NCI-H187 (cell line): ENCODE results near the gene FBRSL1.
"Not testable (repeated sequence)": the region's sequence is repeated elsewhere in the genome, so short reads cannot be mapped to it uniquely, and the experiment has no call there.

Source experiments
- DNase-seq, 2 experiments: peaks; one replicate each; lab custom pipeline; 2025; lab: John Stamatoyannopoulos, UW

Gene FBRSL1

DNA sequence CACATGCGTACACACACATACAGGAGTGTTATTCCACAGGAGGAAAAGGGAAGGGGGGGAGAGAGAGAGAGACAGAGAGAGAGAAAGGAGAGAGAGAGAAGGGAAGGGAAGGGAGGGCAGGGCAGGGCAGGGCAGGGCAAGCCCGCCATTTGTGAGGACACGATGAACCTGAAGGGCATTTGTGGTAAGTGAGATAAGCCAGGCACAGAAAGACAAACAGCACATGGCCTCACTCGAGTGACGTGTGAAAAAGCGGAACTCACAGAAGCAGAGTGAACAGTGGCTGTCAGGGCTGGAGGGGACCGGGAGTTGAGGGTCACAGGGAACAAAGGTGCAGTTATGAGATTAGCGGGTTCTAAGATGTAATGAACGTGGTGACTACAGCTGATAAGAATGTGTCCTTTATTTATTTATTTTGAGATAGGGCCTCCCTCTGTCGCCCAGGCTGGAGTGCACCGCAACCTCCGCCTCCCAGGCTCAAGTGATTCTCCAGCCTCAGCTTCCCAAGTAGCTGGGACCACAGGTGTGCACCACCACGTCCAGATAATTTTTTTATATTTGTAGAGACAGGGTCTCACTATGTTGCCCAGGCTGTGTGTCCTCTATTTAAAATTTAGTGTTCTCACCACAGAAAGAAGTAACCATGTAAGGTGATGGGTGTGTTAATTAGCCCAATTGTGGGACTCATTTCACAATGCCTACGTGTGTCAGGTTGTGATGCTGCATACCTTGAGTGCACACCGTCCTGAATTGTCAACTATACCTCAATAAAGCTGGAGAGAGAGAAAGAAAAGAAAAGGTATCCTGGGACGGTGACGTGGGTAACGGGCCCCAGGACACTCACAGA is 18.7 kb upstream of the FBRSL1 start:
- DNase-seq = no peak

DNA sequence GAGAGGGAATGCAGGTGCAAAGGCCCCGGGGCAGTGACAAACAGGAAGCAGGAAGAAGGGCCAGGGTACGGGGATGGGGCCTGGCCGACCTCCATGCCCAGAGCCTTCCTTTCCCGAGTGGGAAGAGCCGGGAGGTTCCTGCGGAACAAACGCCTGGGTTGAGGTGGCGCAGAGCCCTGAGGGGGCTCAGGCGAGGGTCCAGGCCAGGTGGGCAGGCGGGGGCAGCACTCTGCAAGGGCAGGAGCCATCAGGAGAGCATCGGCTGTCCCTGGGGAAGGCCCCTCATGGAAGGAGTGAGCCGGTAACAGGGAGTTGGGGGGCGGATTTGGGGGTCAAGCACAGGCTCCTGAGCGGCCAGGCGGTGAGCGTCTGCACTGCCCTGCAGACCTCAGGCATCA is 18.1 kb upstream of the FBRSL1 start:
- no peak for DNase-seq

DNA sequence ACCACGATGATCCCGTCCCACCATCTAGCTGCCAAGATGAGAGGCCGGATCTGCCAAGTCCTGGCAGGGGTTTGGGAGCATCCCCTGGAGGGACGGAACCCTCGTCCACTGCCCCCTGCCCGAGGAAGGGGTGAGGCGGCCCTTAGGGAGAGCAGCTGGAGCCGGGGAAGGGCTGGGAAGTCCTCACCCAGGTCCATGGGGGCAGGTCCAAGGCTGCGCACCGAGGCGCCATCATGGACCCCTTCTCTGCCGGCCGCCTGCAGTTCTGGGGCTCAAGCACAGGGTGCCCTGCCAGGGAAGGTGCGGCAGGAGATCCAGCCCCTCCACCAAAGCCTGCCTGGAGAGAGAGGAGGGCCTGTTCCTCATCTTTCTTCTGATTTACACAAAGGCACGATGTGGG is 17.6 kb upstream of the FBRSL1 start:
- DNase-seq = no peak

DNA sequence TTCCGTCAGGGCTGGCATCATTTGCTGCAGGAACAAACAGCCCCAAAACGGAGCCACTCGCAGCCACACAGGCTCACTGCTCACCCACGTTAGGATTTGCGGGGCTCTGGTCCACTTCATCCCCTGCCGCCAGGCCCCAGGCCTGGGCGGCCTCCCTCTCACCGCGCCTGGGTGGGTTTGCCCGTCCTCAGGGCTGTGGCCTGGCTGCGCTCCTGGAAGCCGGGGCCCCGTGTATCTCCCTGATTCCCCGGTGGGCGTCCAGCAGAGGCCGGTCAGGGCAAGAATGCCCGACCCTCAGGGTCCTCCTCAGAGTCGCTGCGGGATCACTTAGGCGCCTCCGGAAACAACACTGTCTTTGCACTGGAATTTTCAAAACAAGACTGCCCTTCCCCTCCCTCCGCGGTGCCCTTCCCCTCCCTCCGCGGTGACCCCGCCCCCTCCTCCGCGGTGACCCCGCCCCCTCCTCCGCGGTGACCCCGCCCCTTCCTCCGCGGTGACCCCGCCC is 15.7 kb upstream of the FBRSL1 start:
- no peak for DNase-seq

GRCh38 chr12:132474799-132475303 is 15.1 kb upstream of the FBRSL1 start:
- DNase-seq = not testable (repeated sequence)

DNA sequence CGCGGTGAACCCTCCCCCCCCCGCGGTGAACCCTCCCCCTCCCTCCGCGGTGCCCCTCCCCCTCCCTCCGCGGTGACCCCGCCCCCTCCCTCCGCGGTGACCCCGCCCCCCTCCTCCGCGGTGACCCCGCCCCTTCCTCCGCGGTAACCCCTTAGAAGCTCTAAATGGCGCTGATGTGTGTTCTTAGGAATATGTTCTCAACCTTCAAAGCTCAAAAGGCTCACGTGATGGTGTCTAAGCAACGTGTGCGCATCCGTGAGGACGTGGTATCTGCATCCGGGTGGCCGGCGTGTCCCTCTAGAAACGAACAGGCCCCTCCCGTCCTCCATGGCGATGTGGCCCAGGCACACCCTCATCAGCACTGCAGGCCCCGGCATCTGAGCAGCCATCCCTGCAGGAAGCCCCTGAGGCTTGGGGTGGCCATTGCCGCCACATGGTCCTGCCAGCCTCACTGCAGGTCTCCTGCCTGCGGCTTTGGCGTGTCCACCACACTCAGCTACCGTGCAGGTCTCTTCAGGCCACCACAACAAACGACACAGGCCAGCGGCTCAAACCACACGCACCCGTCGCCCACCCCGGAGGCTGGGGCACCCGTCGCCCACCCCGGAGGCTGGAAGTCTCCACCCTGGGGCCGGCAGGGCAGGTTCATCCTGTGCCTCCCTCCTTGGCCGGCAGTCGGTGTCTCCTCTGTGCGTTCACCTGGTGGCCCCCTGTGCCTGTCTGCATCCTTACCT is 14.5 kb upstream of the FBRSL1 start:
- DNase-seq = no peak

DNA sequence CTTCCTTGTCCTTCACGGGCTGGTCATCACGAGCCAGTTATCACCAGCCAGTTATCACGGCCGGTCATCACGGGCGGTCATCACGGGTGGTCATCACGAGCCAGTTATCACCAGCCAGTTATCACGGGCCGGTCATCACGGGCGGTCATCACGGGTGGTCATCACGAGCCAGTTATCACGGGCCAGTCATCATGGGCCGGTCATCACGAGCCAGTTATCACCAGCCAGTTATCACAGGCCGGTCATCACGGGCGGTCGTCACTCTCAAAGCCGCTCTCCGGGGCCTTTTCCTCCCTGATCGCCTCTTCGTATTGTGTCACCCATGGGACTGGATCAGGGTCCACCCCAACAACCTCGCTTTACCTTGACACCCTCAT is 13.9 kb upstream of the FBRSL1 start:
- no peak for DNase-seq

GRCh38 chr12:132476421-132476820 is 13.5 kb upstream of the FBRSL1 start:
- no peak for DNase-seq

GRCh38 chr12:132477017-132477702 is 12.8 kb upstream of the FBRSL1 start:
- DNase-seq = no peak

GRCh38 chr12:132477703-132478432 is 12.1 kb upstream of the FBRSL1 start:
- no peak for DNase-seq

- DNase-seq = no peak
These were observed 11.5 kb upstream of the FBRSL1 start for GRCh38 chr12:132478433-132478803.

GRCh38 chr12:132478845-132479244 is 11.1 kb upstream of the FBRSL1 start:
- no peak for DNase-seq

- DNase-seq = no peak
These were observed 10.7 kb upstream of the FBRSL1 start for GRCh38 chr12:132479291-132479690.

GRCh38 chr12:132479938-132480622 is 9.9 kb upstream of the FBRSL1 start:
- DNase-seq = no peak

- DNase-seq = no peak
These were observed 9.3 kb upstream of the FBRSL1 start for GRCh38 chr12:132480623-132481132.

- DNase-seq = no peak
These were observed 8.6 kb upstream of the FBRSL1 start for GRCh38 chr12:132481345-132481744.

DNA sequence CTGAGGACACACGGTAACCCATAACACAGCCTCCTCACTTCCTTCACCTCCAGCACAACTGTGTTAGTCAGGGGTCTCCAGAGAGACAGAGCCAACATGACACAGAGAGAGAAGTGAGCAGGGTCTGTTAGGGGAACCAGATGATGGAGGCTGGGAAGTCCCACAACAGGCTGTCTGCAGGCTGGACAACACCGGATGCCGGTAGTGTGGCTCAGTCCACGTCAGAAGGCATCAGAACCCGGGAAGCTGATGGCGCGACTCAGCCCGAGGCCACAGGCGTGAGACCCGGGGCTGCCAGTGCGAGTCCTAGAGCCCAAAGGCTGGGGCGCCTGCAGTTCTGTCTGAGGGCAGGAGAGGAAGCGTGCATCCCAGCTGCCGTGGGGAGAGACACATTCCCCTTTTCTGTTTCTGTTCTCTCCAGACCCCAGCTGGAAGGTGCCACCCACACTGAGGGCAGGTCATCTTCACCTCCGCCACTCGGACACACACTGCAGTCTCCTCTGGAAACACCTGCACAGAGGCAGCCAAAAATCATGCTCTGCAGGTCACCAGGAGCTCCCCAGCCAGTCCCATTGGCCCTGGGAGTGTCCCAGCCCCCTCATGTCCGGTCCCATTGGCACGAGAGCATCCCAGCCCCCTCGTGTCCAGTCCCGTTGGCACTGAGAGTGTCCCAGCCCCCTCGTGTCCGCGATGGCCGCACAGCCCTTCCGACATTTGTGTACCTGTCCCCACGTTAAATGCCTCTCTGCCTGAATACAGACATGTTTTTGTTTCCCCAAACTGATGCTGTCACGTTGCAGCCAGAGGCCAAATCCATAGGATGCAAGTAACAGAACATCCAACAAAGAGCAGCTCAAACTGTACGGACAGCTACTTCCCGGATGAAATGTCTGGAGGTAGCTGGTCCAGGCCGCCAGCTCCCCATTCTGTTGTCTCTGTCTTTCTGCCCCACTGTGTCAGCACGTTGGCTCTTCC is 7.9 kb upstream of the FBRSL1 start:
- DNase-seq = no peak

DNA sequence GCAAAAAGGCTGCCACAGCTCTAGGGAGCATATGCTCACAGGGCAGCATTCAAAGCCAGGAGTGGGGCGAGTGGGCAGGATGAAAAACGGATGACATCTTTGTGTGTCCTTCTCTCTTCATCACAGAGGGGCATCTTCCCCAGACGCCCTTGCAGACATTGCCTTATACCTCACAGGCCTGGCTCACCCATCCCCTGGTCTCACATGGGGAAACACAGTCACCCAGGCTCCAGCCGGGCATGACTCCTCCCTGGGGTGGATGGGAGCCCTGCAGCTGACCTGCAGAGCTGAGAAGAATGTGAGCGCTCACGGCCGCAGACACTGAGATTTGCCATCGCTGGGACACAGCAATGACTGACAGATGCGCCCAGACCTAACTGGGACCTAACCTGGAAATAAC is 7.2 kb upstream of the FBRSL1 start:
- DNase-seq = no peak

- no peak for DNase-seq
These were observed 6.7 kb upstream of the FBRSL1 start for GRCh38 chr12:132483208-132483607.

GRCh38 chr12:132483612-132484011 is 6.3 kb upstream of the FBRSL1 start:
- DNase-seq = no peak
